SU-DHL-6 (cell line): ENCODE results near the gene SCAMP5.

ENCODE experiments used
- H2AFZ ChIP-seq: fragments of 200-600 bp; sonication (generic); 2 replicates; pipeline ENCODE4 v1.6.1; 2014; ENCODE audit warnings: low read depth, mild to moderate bottlenecking, moderate library complexity, mixed read lengths, antibody characterized with exemption, low read length; ENCODE audit not compliant: severe bottlenecking
- H3F3A ChIP-seq: fragments of 200-600 bp; shearing (Covaris generic); 2 replicates; pipeline ENCODE4 v1.6.0; 2016; ENCODE audit warnings: antibody characterized with exemption, mild to moderate bottlenecking; ENCODE audit not compliant: insufficient read depth
- H3K27ac ChIP-seq: fragments of 200-600 bp; sonication (generic); 2 replicates; pipeline ENCODE4 v1.5.1; 2016; ENCODE audit warnings: low read depth, mild to moderate bottlenecking, low read length, moderate library complexity, mixed read lengths
- H3K27me3 ChIP-seq: fragments of 200-600 bp; sonication (generic), shearing (Covaris generic); 2 replicates; pipeline ENCODE4 v1.6.0; 2014; ENCODE audit warnings: mild to moderate bottlenecking, low read length
- H3K36me3 ChIP-seq: fragments of 200-600 bp; sonication (generic); 2 replicates; pipeline ENCODE4 v1.6.1; 2014; ENCODE audit warnings: mild to moderate bottlenecking, low read length, mixed read lengths
- H3K4me2 ChIP-seq: fragments of 300-600, 200-600 bp; shearing (Covaris generic), sonication (generic); 2 replicates; pipeline ENCODE4 v1.6.0; 2014; ENCODE audit warnings: low read length, low read depth, mild to moderate bottlenecking; ENCODE audit not compliant: poor library complexity, severe bottlenecking
- H3K4me3 ChIP-seq: fragments of 200-600 bp; sonication (generic); 2 replicates; pipeline ENCODE4 v1.5.1; 2014; ENCODE audit warnings: antibody characterized with exemption, low read length, mild to moderate bottlenecking, mixed read lengths; ENCODE audit not compliant: insufficient read depth, poor library complexity, severe bottlenecking
- H3K79me2 ChIP-seq: fragments of 200-600 bp; sonication (generic); 2 replicates; pipeline ENCODE4 v1.6.1; 2014; ENCODE audit warnings: mild to moderate bottlenecking, low read length, moderate library complexity; ENCODE audit not compliant: insufficient read depth
- H3K9ac ChIP-seq: fragments of 200-600 bp; sonication (generic); 2 replicates; pipeline ENCODE4 v1.7.0; 2014; ENCODE audit warnings: mild to moderate bottlenecking, low read length
- H3K9me2 ChIP-seq: fragments of 200-600 bp; sonication (generic); replicated peaks from 2 replicates; pipeline ENCODE4 v1.6.1; 2014; ENCODE audit warnings: low read length; ENCODE audit not compliant: insufficient read depth
- H3K9me3 ChIP-seq: fragments of 200-600 bp; sonication (generic); 2 replicates; pipeline ENCODE4 v1.6.1; 2014; ENCODE audit warnings: low read length, mixed read lengths; ENCODE audit not compliant: insufficient read depth
- H4K20me1 ChIP-seq: fragments of 200-600 bp; sonication (generic); 2 replicates; pipeline ENCODE4 v1.6.1; 2014; ENCODE audit warnings: low read depth, mild to moderate bottlenecking, antibody characterized with exemption, low read length, moderate library complexity, mixed read lengths
- CTCF ChIP-seq: fragments of 200-600 bp; sonication (generic); IDR thresholded peaks from one replicate; pipeline ENCODE4 v1.5.1; 2017; ENCODE audit warnings: antibody characterized with exemption, mild to moderate bottlenecking, low read length, moderate library complexity; ENCODE audit not compliant: insufficient read depth, poor library complexity, severe bottlenecking
- EZH2phosphoT487 ChIP-seq: fragments of 200-600 bp; sonication (generic), shearing (Covaris generic); conservative IDR thresholded peaks from 2 replicates; pipeline ENCODE4 v1.6.1; 2018; ENCODE audit warnings: mild to moderate bottlenecking, antibody characterized with exemption, low read length, moderate library complexity, mixed read lengths

Gene SCAMP5

GRCh38 chr15:75056036-75056435 is 60.7 kb downstream of the SCAMP5 start:
- no peak for TF ChIP-seq EZH2phosphoT487
- no peak for TF ChIP-seq CTCF
- no peaks in the 10 kb centered on the region for H3K9me3 ChIP-seq
- no peaks in the 10 kb centered on the region for H3K79me2 ChIP-seq

GRCh38 chr15:75058127-75058905 is 63.0 kb downstream of the SCAMP5 start:
- H3K4me2 ChIP-seq, result no peak overlapping the region

More at GRCh38 chr15:75056036-75056435, 60.7 kb downstream of the SCAMP5 start:
- Histone ChIP-seq H3K4me2 (no peak overlapping the region), H3K27me3 (no peaks in the 10 kb centered on the region), H3K27ac (no peak overlapping the region), H3K9ac (no peak overlapping the region), H3F3A (no peaks in the 10 kb centered on the region), H4K20me1 (no peaks in the 10 kb centered on the region), H2AFZ (no peak overlapping the region), H3K36me3 (no peaks in the 10 kb centered on the region), H3K9me2 (no peaks in the 10 kb centered on the region), H3K4me3 (no peak overlapping the region)

GRCh38 chr15:75059607-75060006 is 64.2 kb downstream of the SCAMP5 start:
- no peaks in the 10 kb centered on the region for H3K9me2 ChIP-seq
- no peaks in the 10 kb centered on the region for H3K27me3 ChIP-seq
- H2AFZ ChIP-seq, result no peak overlapping the region
- no peaks in the 10 kb centered on the region for H3K79me2 ChIP-seq
- no peaks in the 10 kb centered on the region for H3F3A ChIP-seq
- TF ChIP-seq CTCF, result no peak
- TF ChIP-seq EZH2phosphoT487, result no peak
- no peaks in the 10 kb centered on the region for H3K9me3 ChIP-seq
- H3K36me3 ChIP-seq, result no peaks in the 10 kb centered on the region
- no peak overlapping the region for H3K27ac ChIP-seq
- H3K4me2 ChIP-seq, result no peak overlapping the region
- no peak overlapping the region for H3K9ac ChIP-seq
- no peaks in the 10 kb centered on the region for H4K20me1 ChIP-seq
- no peak overlapping the region for H3K4me3 ChIP-seq

More at GRCh38 chr15:75058127-75058905, 63.0 kb downstream of the SCAMP5 start:
- H4K20me1 ChIP-seq, result no peaks in the 10 kb centered on the region
- TF ChIP-seq EZH2phosphoT487, result no peak
- no peak for TF ChIP-seq CTCF
- no peak overlapping the region for H3K4me3 ChIP-seq
- no peaks in the 10 kb centered on the region for H3K79me2 ChIP-seq
- H3K9me2 ChIP-seq, result no peaks in the 10 kb centered on the region
- no peak overlapping the region for H3K9ac ChIP-seq
- H3F3A ChIP-seq, result no peaks in the 10 kb centered on the region
- no peak overlapping the region for H3K27ac ChIP-seq
- no peaks in the 10 kb centered on the region for H3K27me3 ChIP-seq
- no peak overlapping the region for H2AFZ ChIP-seq
- no peaks in the 10 kb centered on the region for H3K9me3 ChIP-seq
- no peaks in the 10 kb centered on the region for H3K36me3 ChIP-seq
